ENCODE data around the gene CLDN14. TPM values are rescaled to one million over a fixed set of nuclear protein-coding genes. Genes with fewer than 3 reads are reported as not detected.

CLDN14 gene
- total RNA-seq, 1 experiment from 2014 or later: not detected

GRCh38 chr21:36459098-36459497, 20.8 kb downstream of the CLDN14 start:
- no peaks in the 10 kb centered on the region for H3K9me3 Mint-ChIP-seq
- WGBS (ENCODE audit: extremely low coverage, insufficient read length, low lambda C conversion rate): no CpG with 5 or more reads among the region's 6 CpGs

More at GRCh38 chr21:36459098-36459497, 20.8 kb downstream of the CLDN14 start:
- H2BK120ac ChIP-seq (ENCODE audit: low read depth, low read length, poor library complexity, severe bottlenecking): no peak overlapping the region
- H3K4ac ChIP-seq (ENCODE audit: low read depth, low read length): no peak overlapping the region
- H3K27me3 ChIP-seq (ENCODE audit: insufficient read depth, low read length): no peaks in the 10 kb centered on the region
- no peak overlapping the region for H2AK5ac ChIP-seq (ENCODE audit: insufficient read length, low read length)
- H3K79me1 ChIP-seq (ENCODE audit: insufficient read depth, low read depth, low read length, poor library complexity, severe bottlenecking): no peaks in the 10 kb centered on the region
- no peak overlapping the region for H2AFZ ChIP-seq (ENCODE audit: low read length)
- H3K4me2 ChIP-seq (ENCODE audit: insufficient read depth, insufficient read length, low read length): no peak overlapping the region
- no peak for TF ChIP-seq CTCF (conservative IDR thresholded peaks at IDR 0.05)
- no peak overlapping the region for H2BK12ac ChIP-seq (ENCODE audit: insufficient read length, low read depth, low read length)
- Mint-ChIP-seq H3K4me3 (no peak overlapping the region), H3K27me3 (ENCODE audit: low read depth) (no peaks in the 10 kb centered on the region), H3K4me1 (peaks cover 24 to 33% of the 10 kb centered on the region in 2 experiments), H3K36me3 (ENCODE audit: insufficient read depth in 1 of 3, low read depth in 3 of 3) (no peaks in the 10 kb centered on the region), H3K27ac (peak overlapping the region in 1 of 3 experiments; percentile 62; a peak in 2 of 7 replicates)
- H2BK15ac ChIP-seq (ENCODE audit: low read depth, low read length): no peak overlapping the region
- no peak overlapping the region for H3K23ac ChIP-seq (ENCODE audit: insufficient read length, low read depth, low read length)
- H3K27ac ChIP-seq (ENCODE audit: insufficient read length, low read depth, low read length): no peak overlapping the region
- H3K4me1 ChIP-seq (ENCODE audit: insufficient read depth, low read length): peaks cover 7% of the 10 kb centered on the region; the same call in 1 of the 2 replicates
- H3K18ac ChIP-seq (ENCODE audit: insufficient read length, low read depth, low read length): no peak overlapping the region
- no peak overlapping the region for H4K5ac ChIP-seq (ENCODE audit: insufficient read length, low read depth, low read length)
- H3K56ac ChIP-seq (ENCODE audit: insufficient read length, low read depth, low read length): no peak overlapping the region
- no peaks in the 10 kb centered on the region for H4K20me1 ChIP-seq (ENCODE audit: control insufficient read depth, insufficient read depth, insufficient read length)
- no peak overlapping the region for H4K91ac ChIP-seq (ENCODE audit: insufficient read length, low read depth, low read length)
- H3K14ac ChIP-seq (ENCODE audit: insufficient read depth, low read length): no peak overlapping the region
- H2BK20ac ChIP-seq (ENCODE audit: low read depth, low read length, poor library complexity, severe bottlenecking): no peak overlapping the region
- H2BK5ac ChIP-seq (ENCODE audit: insufficient read length, low read length): no peak overlapping the region
- H3T11ph ChIP-seq (ENCODE audit: low read length): no peak overlapping the region
- H4K8ac ChIP-seq (replicated peaks; ENCODE audit: insufficient read length, low read depth, low read length): no peak overlapping the region
- H3K9ac ChIP-seq (ENCODE audit: extremely low read depth, insufficient read length, low read length): no peak overlapping the region
- no peaks in the 10 kb centered on the region for H3K23me2 ChIP-seq (ENCODE audit: insufficient read length, low read depth, low read length, poor library complexity, severe bottlenecking)
- no peaks in the 10 kb centered on the region for H3K79me2 ChIP-seq (ENCODE audit: insufficient read depth, low read length)
- H3K9me3 ChIP-seq (ENCODE audit: control insufficient read depth, low read depth, low read length): no peaks in the 10 kb centered on the region
- no peak for DNase-seq

Data from H9 (cell line).